Lower leg skin (tissue), 3 donors: Measurements from ENCODE around the gene FAM171A1.

Experiments used
- CTCF ChIP-seq, 3 donors: fragments of 450-650 bp; IDR thresholded peaks; one replicate each; pipeline ENCODE4 v1.5.1; 2016; ENCODE audit warnings: antibody characterized with exemption in 3 of 3, mild to moderate bottlenecking in 3 of 3, moderate library complexity in 2 of 3
- POLR2A ChIP-seq, 2 donors: fragments of 450-650 bp; IDR thresholded peaks; one replicate each; pipeline ENCODE4 v1.6.1; 2016 to 2017; ENCODE audit warnings: antibody characterized with exemption in 2 of 2, mild to moderate bottlenecking in 1 of 2, moderate library complexity in 1 of 2

GRCh38 chr10:15290671-15291070, 80.4 kb downstream of the FAM171A1 start:
- TF ChIP-seq CTCF (IDR thresholded peaks at IDR 0.05) = no peak
- no peak for TF ChIP-seq POLR2A (IDR thresholded peaks at IDR 0.05)
